NCI-H2196 treated with DMSO at 0.1 percent for 48 hours (cell line): ENCODE measurements around the gene SNCAIP.

Experiments used
- DNase-seq: peaks from one replicate; lab custom pipeline; 2025; ENCODE audit not compliant: unreplicated experiment; lab: John Stamatoyannopoulos, UW

Gene SNCAIP

GRCh38 chr5:122493091-122494021, 181.3 kb downstream of the SNCAIP start:
- no peak for DNase-seq

GRCh38 chr5:122494109-122494508, 182.1 kb downstream of the SNCAIP start:
- DNase-seq: no peak

- no peak for DNase-seq
Measured at GRCh38 chr5:122498163-122498562, 186.1 kb downstream of the SNCAIP start.

- no peak for DNase-seq
Measured at GRCh38 chr5:122499585-122499984, 187.5 kb downstream of the SNCAIP start.

GRCh38 chr5:122500245-122501088, 188.4 kb downstream of the SNCAIP start:
- DNase-seq: no peak

GRCh38 chr5:122501089-122501435, 189.0 kb downstream of the SNCAIP start:
- no peak for DNase-seq

GRCh38 chr5:122507045-122507444, 195.0 kb downstream of the SNCAIP start:
- no peak for DNase-seq

- DNase-seq: no peak
Measured at GRCh38 chr5:122507581-122507980, 195.5 kb downstream of the SNCAIP start.

- DNase-seq: no peak
Measured at GRCh38 chr5:122508623-122509022, 196.6 kb downstream of the SNCAIP start.
